GM12874 (cell line): ENCODE results near the gene HECTD4.

Experiments used
- TF ChIP-seq, protein P1 (sequence below): IDR thresholded peaks from 2 replicates; pipeline ENCODE4 v1.5.1; 2011; ENCODE audit warnings: low read depth, mild to moderate bottlenecking, control low read depth, low read length, moderate library complexity; ENCODE audit not compliant: insufficient read depth

HECTD4 gene, protein sequence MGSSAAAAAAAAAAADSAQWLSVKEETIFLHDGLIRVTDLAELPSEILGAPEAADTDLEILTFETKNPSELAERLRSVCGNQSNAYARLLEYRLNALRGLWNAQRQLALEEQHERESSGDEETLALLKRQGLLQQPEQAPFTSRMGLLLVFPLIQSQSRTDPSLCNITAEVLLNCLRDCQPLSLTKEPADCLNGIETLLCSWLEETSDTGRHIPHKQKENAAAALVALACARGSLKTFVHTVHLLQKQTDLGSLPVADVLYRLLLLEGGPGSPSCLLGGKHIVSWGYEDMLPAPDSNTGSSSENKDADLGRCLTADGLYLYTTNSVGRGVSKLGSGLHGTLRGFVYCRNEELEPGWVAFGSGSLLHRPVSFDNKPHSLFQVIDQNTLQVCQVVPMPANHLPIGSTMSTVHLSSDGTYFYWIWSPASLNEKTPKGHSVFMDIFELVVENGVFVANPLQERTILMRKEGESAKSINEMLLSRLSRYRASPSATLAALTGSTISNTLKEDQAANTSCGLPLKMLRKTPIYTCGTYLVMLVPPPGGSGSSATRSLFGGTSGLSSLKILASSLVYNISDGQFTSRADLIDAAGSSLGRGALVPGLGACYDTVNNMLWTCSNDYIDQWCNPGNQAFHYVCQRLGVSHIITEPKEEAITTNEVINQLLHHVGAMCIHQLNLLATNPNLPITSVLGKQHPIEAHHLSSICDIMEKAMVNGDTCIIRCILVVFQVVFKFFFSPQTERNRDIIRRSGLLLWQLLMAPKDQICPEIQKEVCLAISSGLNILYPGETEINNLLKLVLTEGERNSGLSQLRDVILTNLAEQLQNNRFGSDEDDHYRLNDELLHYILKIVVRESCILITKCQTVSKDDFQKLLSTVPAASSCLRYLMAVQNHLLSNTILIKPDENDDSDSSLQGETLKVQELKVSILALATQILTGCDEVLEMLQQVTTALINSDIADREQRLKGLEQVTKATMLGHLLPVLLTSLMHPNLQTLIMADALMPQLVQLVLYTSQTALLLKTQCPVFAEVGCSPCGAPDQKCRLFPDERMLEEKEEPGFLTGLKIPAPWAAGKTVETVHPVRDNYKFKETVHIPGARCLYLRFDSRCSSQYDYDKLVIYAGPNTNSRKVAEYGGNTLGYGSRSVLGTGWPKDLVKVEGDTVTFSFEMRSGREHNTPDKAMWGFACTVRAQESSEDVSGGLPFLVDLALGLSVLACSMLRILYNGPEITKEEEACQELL (N-terminal part only)

DNA sequence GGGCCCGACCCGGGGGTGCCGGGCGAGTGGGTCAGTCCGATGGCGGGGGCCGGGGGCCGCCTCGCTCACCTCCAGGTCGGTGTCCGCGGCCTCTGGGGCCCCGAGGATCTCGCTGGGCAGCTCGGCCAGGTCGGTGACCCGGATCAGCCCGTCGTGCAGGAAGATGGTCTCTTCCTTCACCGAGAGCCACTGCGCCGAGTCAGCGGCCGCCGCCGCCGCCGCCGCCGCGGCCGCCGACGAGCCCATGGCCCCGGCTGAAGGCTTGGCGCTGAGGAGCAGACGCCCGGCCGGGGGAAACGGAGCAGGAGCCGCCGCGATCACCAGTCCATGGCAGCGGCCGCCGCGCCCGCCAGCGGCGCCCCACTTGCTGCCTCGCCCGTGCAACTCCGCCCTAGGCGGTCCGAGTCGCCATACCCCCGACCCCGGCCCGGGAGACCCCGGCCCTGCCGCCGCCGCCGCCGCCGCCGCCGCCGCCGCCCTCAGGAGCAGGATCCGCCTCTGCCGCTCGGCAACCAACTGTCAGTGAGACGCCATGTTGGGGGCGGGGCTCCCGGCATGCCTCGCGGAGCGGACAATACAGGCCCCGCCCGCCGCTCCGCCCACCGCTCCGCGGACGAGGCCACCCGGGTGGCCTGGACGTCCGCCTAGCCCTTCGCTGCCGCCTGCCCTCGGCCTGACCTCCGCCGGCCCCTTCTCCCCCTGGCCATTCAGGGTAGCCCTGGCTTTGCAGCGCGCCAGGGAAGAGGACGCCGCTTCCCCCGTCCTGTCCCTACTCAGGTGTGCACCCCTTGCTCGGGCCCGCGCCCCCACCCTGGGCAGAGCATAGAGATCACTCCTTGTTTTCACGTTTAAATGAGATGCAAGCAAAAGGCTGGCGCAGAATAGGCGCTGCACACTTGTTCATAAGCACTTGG lies at the start of gene HECTD4:
Gene HECTD4, minus strand, starts transcription at position 549 of the 914 bp plus-strand sequence. Its CDS starts 303 bp downstream, at position 246.
- TF ChIP-seq, protein P1, sequence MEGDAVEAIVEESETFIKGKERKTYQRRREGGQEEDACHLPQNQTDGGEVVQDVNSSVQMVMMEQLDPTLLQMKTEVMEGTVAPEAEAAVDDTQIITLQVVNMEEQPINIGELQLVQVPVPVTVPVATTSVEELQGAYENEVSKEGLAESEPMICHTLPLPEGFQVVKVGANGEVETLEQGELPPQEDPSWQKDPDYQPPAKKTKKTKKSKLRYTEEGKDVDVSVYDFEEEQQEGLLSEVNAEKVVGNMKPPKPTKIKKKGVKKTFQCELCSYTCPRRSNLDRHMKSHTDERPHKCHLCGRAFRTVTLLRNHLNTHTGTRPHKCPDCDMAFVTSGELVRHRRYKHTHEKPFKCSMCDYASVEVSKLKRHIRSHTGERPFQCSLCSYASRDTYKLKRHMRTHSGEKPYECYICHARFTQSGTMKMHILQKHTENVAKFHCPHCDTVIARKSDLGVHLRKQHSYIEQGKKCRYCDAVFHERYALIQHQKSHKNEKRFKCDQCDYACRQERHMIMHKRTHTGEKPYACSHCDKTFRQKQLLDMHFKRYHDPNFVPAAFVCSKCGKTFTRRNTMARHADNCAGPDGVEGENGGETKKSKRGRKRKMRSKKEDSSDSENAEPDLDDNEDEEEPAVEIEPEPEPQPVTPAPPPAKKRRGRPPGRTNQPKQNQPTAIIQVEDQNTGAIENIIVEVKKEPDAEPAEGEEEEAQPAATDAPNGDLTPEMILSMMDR, result no peak

DNA sequence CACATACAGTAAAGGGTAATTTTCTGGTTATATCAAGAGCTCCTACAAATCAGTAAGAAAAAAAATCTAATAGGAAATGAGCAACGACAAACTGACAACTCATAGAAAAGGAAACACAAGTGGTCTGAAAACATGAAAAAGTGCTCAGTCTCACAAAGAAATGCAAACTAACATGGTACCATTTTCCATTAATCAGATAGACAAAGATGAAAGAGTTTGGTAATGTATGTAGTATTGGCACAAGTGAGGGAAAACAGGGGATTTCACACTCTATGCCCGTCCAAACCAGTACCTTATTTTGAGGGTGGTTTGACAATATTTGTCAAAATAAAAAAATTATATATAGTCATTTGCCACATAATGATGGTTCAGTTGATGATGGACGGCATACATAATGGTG lies 49.7 kb upstream of the HECTD4 start:
- TF ChIP-seq, protein P1, result no peak

DNA sequence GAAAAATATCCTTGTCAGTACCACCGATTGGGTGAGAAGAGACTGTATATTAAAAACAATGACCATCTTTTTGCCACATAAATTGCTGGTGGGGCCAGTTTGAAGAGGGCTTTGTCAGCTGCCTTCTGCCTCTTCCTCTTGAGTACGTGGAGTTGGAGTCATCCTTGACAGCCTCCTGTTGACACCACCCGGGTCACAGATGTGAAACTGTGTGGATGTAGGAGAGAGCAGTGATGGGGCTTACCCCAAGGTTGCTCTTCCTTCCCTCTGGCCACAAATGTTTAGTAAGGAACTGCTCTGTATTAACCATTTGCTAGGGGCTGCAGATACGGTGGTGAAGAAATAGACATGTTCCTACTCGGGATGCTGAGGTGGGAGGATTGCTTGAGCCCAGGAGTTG lies 48.7 kb upstream of the HECTD4 start:
- TF ChIP-seq, protein P1, result no peak

DNA sequence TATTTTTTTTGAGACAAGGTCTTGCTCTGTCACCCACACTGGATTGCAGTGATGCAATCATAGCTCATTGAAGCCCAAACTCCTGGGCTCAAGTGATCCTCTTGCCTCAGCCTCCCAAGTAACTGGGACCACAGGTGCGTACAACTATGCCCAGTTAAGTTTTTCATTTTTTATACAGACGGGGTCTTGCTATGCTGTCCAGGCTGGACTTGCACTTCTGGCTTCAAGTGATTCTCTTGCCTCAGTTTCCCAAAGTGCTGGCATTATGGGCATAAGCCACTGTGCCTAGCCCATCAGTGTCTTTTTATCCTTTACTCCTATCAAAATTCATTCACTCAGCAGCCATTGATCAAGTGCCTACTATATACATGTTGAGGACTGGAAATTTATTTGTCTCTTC lies 45.5 kb upstream of the HECTD4 start:
- TF ChIP-seq, protein P1, result no peak

DNA sequence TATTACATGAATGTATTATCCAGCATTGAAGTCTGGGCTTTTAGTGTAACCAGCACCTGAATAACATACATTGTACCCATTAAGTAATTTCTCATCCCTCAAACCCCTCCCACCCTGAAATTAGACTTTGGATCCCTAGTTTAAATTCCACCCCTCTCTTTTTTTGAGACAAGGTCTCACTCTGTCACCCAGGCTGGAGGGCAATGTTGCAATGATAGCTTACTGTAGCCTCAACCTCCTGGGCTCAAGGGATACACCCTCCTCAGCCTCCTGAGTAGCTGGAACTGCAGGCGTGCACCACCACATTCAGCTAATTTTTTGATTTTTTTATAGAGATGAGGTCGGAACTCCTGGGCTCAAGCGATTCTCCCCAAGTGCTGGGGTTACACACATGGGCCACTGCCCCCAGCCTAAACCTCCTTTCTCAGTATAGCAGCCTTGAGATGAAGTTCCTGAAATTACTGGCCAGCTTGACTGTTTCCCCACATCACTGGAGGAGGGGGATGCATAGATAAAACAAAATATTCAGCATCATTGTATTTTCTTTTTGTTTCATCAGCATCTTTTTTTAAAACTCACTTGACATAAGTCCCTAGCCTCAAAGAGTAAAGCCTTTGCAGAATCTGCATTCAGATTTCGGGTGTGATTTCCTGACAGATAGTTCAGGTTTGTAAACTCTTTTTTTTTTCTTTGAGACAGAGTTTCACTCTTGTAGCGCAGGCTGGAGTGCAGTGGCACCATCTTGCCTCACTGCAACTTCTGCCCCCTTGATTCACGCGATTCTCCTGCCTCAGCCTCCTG lies 43.6 kb upstream of the HECTD4 start:
- TF ChIP-seq, protein P1, result no peak

DNA sequence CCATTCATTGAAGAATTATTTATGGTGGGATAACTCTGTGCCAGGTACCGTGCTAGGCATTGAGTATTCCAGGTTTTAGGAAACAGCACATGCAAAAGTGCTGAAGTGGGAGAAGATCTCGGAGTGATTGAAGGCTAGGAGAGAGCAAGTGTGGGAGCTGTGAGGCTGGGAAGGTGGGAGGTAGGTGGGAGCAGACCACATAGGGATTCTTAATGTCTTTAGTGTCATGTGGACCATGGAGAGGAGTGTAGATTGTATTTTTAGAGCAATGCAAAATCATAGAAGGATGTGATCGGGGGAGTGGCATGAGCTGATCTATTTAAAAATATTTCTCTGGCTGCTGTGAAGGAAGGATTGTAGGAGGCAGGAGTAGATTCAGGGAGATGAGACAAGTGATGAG lies 41.9 kb upstream of the HECTD4 start:
- TF ChIP-seq, protein P1, result no peak
